Measurements from ENCODE around the gene VPS37C. TPM values are rescaled to one million over a fixed set of nuclear protein-coding genes. Genes with fewer than 3 reads are reported as not detected.
"Not testable (repeated sequence)": the region's sequence is repeated elsewhere in the genome, so short reads cannot be mapped to it uniquely, and the experiment has no call there.

Gene VPS37C
- polyA plus RNA-seq, 3 donors: 16.9 to 22.0 (median 19.2) TPM

DNA sequence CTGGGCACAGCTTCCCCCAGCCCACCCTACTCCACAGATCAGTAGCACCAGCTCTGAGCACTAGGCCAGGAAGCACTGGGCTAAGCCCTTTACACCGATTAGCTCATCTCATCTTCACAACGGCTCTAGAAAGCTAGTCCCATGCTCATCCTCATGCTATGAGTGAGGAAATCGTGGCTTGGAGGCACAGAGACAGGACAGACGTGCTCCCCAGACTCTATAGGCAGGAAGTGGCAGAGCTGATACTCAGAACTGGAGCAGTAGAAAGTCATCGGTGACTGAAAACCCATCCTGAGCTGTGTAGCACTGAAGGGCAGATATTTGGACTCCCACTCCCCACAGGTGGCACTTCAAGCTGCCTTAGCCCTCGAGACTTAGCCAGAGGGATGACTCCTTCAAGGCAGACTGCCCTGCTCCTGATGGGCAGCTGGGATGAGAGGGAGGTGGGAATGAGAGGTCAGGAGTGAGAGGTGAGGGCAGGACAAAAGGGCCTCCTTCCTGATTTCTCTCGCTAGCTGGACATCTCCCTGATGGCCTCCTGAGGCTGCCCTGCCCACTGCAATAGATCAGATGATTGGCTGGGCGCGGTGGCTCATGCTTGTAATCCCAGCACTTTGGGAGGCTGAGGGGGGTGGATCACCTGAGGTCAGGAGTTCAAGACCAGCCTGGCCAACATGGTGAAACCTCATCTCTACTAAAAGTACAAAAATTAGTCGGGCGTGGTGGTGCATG lies 49.3 kb downstream of the VPS37C start:
- no peak for DNase-seq (ENCODE audit: extremely low read depth in 1 of 11, low read depth in 9 of 11, low spot score in 4 of 11)

DNA sequence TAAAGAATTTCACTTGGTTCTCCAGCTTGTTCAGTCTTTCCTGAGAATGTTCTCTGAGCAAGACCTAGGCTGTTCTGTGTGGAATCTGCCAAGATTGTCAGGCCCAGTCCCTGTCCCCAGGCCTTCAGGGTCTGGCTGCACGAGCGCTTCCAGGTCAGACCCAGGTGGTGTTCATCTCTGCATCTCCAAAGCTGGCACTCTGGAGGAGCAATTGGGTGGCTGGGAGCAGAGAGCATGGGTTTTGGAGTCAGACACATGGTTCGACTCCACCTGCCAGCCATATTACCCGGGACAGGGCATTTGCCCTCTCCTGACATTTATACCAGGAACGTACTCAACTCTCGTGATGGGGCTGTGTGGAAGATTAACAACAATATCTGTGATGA lies 50.2 kb downstream of the VPS37C start:
- DNase-seq (ENCODE audit: extremely low read depth in 1 of 11, low read depth in 9 of 11, low spot score in 4 of 11): no peak

DNA sequence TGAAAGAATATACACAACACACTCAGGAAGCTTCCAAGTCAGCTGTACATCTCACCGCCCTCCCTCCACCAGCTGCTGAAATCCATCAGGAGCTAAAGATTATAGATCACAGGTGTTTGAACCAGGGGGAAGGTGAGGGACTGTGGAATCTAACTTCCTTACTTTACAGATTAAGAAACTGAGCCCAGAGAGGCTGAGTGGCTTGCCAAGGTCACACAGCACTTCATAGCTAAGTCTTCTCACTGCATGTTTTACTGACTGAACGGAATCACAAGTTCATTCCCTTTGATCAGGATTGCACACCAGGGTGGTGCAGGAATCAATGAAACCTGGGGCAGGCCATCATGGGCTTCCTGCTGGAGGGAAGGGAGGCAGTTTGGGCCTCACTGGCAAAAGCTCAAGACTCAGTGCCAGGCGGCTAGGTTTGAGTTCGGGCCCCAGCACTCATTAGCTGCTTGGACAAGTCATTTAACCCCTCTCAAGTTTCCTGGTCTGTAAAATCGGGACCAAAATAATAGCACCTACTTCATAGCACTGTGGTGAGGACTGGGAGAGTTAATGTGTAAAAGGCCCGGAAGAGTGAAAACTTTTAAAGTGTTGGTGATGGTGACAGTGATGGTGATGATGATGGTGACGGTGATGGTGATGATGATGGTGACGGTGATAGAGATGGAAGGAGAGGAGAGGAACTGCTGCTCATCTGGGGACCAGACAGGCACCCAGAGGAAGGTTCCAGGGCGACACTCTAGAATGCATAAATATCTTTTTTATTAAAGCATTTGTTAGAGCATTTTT lies 50.8 kb downstream of the VPS37C start:
- no peak for DNase-seq (ENCODE audit: extremely low read depth in 1 of 11, low read depth in 9 of 11, low spot score in 4 of 11)

DNA sequence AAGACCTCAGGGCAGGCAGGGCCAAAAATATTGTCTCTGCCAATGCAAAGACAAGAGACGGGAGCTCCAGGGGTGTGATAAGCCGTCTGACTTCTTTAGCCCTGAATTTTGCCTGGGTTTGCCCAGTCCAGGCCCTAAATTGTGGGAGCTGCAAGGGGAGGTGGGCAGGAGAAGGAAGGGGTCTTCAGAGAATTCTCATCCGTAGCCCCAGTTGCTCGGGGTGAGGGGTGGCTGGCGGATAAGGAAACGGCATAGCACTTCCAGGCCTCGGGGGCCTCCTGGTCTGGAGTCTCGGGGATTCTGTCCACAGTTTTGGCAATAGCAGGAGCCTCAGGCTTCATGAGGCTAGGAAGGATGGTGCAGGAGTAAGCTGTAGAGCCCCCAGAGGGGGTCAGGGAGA lies 51.6 kb downstream of the VPS37C start:
- no peak for DNase-seq (ENCODE audit: extremely low read depth in 1 of 11, low read depth in 9 of 11, low spot score in 4 of 11)

DNA sequence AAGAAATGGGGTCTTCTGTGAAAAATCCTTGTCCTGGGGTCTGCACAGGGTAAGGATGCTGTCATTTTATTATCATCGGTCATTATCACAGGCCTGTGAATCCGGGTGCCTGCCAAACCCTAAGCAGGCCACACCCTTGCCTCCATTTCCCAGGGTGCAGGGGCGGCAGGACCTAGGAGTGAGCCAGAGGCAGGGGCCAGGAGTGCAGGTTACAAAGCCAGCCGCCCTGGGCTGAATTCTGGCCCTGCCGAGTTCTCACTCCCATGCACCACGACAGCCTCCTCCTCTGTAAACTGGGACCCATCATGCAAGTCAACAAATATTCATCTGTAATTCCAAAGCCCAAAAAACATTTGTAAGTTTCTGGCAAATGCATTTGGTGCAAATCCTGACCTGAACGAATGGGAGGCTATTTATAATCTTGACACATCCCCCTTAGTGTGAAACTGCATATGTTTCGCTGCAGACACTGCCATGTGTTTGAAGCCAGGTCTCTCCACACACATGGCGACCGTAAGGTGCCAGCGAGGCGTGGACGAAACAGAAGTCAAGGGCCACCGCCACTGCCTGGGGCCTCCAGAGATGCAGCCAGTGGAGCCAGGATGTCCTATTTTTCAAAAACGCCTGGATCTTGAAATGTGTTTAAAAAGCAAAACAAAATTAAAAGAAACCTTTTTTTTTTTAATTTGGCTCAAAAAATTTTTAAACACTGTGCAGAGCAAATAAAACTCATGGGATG lies 52.2 kb downstream of the VPS37C start:
- DNase-seq (ENCODE audit: extremely low read depth in 1 of 11, low read depth in 9 of 11, low spot score in 4 of 11): no peak

DNA sequence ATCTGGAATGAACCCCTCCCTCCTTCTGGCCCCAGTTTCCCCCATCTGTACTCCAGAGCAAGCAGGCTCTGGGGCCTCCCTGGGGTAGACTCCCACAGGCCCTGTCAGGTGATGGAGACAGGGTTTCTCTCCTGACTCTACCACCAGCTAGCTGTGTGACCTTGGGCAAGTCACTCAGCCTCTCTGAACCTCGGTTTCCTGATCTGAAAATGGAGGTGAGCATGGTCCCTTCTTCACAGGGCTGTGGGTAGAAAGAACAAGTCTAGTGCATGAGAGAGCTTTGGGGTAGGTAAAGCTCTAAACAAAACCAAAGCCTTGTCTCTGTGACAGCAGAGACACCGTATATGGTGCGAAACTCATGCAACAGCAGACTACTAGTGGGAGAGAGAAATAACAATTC lies 53.3 kb downstream of the VPS37C start:
- DNase-seq (ENCODE audit: extremely low read depth in 1 of 11, low read depth in 9 of 11, low spot score in 4 of 11): no peak

DNA sequence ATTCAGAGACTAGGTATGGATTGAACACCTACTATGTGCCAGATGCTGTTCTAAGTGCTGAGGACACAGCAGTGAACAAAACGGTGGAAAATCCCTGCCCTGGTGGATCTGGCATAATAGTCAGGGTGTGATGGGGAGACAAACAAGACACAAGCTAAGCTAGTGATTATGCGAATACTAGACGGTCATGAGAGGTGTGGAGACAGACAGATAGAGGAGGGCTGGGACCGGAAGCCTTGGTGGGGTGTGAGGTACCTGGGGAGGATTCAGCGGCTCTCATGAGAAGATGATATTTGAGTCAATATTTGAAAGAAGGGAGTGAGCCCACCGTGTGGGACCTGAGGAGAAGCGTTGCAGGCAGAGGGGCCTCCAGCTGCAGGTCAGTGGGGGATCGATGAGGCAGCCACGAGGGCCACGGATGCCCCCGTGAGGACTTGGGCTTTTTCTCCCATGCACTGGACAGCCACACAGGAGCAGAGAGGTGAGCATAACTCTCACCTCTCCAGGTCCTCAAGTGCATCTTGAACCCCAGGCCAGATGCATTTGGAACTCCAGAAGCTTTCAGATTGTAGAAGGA lies 54.2 kb downstream of the VPS37C start:
- DNase-seq (ENCODE audit: extremely low read depth in 1 of 11, low read depth in 9 of 11, low spot score in 4 of 11): no peak

DNA sequence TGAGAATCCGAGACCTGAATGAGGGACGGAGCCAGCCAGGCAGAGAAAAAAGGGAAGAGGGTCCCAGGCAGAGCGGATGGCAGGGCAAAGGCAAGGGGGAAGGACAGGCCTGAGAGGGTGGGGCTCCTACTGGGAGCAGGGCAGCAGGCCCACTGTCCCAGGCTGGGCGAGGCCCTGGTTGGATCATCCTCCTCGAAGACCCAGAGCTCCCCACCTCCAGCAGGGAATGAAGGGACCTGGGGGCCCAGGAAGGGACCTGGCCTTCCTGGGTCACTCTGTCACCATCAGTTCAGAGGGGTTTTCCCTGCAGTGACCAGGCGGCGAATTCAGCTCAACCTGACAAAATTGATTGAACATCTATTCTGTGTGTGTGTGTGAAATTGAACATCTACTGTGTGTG lies 54.9 kb downstream of the VPS37C start:
- DNase-seq (ENCODE audit: extremely low read depth in 1 of 11, low read depth in 9 of 11, low spot score in 4 of 11): no peak

DNA sequence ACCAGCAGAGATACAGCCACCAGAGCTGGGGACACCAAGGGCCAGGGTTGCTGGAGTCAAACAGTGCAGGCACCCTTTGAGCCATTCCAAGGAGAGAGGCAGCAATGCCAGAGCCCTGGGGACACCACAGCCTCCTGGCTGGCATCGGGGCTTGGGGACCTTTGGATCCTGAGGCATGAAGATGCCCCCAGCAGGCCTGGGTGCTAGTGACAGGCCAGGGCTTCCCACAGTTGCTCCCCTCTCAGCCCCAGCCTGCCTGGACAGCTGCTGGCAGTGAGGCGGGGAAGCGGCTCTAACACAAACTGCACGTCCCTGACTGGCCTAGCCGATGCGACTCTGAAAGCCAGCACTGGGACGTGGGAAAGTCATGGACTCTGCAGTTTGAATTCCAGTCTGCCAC lies 56.3 kb downstream of the VPS37C start:
- no peak for DNase-seq (ENCODE audit: extremely low read depth in 1 of 11, low read depth in 9 of 11, low spot score in 4 of 11)

DNA sequence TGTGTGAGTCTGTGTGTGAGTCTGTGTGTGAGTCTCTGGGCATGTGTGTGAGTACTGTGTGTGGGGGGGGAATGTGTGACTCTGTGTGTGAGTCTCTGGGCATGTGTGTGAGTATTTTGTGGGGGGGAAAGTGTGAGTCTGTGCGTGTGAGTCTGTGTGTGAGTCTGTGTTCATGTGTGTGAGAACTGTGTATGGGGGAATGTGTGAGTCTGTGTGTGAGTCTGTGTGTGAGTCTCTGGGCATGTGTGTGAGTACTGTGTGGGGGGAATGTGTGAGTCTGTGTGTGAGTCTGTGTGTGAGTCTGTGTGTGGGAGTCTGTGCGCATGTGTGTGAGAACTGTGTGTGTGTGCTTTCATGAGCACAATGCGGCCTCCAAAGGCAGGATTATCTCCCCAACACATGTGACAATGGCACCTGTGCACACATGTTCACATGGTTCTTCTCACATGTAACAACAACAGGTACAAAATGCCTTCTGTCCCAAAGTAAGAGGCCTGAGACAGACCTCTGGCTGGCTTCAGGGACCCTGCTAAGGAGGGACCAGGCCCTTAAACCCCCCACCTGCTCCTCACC lies 57.3 kb downstream of the VPS37C start:
- no peak for DNase-seq (ENCODE audit: extremely low read depth in 1 of 11, low read depth in 9 of 11, low spot score in 4 of 11)

DNA sequence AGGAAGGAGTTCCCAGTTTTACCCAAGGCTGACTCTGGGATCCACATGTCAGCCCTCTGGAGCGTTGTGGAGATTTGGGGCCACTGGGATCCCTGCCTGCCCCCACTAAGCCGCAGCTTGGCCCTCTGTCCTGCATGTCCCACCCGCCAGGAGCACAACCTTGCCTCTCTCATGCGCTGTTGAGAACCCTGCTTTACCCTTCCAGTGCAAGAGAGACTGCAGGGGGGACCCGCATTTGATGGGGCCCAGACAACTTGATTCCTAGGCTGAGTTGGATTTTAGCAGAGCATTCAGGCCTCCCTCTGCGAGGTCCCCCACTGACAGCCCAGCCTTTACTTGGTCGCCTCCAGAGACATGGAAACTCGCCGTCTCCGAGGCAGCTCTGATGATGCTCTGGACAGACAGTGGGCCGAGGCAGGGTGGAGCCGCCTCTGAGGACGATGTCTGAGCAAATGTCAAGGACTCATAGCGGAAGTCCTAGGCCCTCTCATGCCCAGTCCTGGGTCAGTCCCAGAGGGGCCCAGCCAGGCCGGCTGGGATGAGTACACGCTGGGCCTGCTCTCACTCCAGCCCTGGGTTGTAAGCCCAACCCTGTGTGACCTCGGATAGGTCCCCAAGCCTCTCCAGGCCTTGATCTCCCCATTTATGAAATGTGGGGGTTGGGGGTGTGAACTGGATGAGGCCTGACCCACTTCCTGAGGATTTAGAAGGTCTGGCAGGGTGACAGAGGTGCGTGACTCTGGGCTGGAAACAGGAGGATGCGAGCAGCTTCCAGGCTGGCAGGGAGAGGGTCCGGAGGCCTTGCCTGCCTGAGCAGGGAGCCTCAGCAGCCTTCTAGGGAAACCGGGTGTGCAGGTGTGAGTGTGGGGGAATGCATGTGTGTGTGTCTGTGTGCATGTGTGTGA lies 58.3 kb downstream of the VPS37C start:
- no peak for DNase-seq (ENCODE audit: extremely low read depth in 1 of 11, low read depth in 9 of 11, low spot score in 4 of 11)

DNA sequence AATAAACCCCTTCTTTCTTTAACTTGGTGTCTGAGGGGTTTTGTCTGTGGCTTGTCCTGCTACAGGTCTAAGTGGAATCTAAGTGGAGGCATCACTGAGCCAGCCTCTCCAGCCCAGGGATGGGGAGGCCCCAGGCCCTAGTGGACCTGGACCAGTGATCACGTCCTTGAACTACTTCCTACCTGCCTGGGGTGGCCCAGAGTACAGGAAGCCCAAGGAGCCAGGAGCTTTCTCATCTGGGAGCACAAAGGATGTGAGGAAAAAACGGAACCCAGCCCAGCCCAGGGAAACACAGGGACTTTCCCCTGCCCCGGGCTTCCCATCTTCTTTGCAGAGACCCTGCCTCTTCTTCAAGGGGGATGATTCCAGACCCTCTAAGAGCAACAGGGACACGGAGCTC lies 62.4 kb downstream of the VPS37C start:
- DNase-seq (ENCODE audit: extremely low read depth in 1 of 11, low read depth in 9 of 11, low spot score in 4 of 11): no peak

DNA sequence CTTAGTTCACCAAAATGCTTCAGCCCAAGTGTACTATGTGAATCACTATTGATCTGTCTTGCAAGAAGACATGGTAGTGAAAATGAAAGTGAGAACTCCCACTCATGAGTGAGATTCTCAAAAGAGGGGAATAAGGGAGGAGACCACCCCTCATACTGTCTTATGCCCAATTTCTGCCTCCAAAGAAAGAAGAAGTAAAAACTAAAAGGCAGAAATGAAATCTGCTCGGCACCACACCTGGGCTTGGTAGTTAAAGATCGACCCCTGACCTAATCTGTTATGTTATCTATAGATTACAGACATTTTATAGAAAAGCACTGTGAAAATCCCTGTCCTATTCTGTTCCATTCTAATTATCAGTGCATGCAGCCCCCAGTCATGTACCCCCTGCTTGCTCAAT lies 63.0 kb downstream of the VPS37C start:
- DNase-seq (ENCODE audit: extremely low read depth in 1 of 11, low read depth in 9 of 11, low spot score in 4 of 11): not testable (repeated sequence)

DNA sequence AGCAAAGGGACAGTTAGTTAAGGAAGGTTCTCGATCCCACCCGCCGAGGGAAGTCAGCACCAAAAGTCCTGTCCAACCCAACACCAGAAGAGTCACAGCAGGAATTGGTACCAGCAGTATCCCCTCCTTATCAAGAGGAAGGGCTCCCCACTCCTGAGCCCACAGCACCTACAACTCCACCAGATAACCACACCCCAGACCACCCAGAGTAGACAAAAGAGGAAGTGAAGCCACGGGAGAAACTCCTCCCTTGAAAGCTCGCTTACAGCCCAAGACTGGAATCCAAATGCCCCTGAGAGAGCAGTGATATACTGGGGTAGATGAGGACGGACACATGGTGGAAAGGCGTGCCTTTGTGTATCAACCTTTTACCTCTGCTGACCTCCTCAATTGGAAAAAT lies 66.2 kb downstream of the VPS37C start:
- no peak for DNase-seq (ENCODE audit: extremely low read depth in 1 of 11, low read depth in 9 of 11, low spot score in 4 of 11)

DNA sequence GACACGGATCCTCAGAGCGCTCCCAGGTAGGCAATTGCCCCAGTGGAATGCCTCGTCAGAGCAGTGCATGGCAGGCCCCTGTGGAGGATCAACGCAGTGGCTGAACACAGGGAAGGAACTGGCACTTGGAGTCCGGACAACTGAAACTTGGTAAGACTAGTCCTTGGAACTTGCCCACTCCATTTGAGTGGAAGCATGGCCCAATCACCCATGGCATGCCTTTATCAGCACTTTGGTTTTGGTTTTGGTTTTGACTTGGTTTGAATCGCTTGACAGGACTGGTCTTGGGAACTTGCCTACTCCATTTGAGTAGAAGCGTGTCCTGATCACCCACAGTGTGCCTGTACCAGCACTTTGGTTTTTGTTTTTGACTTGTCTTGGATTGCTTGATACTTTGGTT lies 67.1 kb downstream of the VPS37C start:
- DNase-seq (ENCODE audit: extremely low read depth in 1 of 11, low read depth in 9 of 11, low spot score in 4 of 11): not testable (repeated sequence)

DNA sequence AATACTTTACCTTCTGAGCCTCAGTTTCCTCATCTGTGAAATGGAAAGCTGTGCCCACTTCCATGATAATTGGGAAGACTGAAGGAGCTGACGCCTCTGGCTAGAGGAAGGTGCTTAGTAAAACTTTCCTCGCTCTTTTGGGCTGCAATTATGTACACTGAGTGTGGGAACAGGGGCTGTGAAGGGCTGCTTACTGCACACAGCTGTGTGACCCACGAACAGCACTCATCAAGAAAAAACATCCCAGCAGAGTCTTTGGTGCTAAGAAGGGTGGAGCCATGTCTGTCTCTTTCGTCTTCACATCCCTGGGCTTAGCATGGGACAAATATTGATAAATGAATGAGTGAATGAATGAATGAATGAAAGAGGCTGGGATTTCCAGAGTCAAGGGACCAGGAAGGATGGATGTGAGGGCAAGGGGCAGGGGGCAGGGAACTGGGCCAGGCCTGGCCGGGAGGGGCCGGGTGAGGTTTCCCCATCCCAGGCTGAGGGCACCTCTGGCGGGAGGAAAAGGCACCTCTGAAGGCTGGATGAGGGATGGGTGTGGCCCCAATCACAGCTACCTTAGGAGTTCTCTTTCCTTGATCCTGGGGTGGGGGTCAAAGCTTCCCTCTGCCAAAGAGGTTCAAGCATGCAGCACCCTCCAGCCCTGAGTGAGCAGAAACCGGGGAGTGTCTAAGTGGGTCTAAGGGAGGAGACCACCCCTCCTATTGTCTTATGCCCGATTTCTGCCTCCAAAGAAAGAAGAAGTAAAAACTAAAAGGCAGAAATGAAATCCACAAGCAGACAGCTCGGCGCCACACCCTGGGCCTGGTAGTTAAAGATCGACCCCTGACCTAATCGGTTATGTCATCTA lies 68.1 kb downstream of the VPS37C start:
- DNase-seq (ENCODE audit: extremely low read depth in 1 of 11, low read depth in 9 of 11, low spot score in 4 of 11): no peak

DNA sequence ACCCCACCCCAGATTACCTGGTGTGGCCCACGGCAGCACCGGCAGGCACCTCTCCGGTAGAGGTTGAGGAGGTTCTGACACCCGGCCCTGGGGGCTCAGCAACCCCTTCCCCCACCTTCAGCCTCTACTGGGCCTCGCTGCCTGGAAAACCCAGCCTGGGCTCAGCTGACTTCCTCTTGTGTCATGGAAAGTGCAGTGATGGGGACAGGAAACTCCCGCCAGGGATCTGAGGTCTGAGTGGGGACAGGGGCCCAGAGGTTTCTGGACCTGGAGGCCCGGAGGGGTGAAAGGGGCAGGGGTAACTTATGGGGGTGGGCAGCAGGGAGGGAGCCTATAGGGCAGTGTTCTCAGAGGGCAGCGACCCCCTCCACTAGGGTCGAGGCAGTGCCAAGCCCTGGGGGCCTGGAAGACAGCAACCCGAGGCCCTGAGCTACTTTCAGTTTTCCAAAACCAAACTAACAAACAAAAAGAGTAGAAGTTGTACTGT lies 68.9 kb downstream of the VPS37C start:
- DNase-seq (ENCODE audit: extremely low read depth in 1 of 11, low read depth in 9 of 11, low spot score in 4 of 11): no peak
